Measurements from ENCODE around the gene GPN2. TPM values are rescaled to one million over a fixed set of nuclear protein-coding genes. Genes with fewer than 3 reads are reported as not detected.
A peak's percentile ranks its signal among the peaks of the same experiment; 100 is the strongest.

GPN2 gene
- total and polyA plus RNA-seq, 9 of the 15 experiments (the other 6 are each of a cell fraction or from before 2014, with no cell fraction given), result 9.9 to 58.8 (median 20.4) TPM

DNA sequence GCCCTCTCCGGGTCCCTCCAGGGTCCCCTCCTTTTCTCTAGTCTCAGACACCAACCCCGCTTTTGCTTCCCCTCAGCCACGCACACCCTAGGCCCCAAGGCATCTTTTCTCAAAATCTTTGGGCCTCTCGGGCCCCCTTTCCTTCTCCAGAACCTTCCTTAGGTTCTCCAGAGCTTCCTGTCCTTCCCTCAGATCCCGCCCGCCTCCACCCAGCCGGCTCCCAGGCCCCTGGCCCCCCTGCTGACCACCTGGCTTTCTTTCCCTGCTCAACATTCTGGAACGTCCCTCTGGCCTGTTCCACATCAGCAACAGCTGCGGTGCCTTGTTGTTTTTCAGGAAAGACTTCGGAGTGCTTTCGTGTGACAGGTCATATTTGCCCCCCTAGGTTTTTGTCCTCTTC, 62.4 kb downstream of the GPN2 start (continued):
- TF ChIP-seq, protein P1, sequence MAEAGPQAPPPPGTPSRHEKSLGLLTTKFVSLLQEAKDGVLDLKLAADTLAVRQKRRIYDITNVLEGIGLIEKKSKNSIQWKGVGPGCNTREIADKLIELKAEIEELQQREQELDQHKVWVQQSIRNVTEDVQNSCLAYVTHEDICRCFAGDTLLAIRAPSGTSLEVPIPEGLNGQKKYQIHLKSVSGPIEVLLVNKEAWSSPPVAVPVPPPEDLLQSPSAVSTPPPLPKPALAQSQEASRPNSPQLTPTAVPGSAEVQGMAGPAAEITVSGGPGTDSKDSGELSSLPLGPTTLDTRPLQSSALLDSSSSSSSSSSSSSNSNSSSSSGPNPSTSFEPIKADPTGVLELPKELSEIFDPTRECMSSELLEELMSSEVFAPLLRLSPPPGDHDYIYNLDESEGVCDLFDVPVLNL (CRISPR knock-in tag; IDR thresholded peaks at IDR 0.05; ENCODE audit: low read depth), result no peak
- TF ChIP-seq, protein P2, sequence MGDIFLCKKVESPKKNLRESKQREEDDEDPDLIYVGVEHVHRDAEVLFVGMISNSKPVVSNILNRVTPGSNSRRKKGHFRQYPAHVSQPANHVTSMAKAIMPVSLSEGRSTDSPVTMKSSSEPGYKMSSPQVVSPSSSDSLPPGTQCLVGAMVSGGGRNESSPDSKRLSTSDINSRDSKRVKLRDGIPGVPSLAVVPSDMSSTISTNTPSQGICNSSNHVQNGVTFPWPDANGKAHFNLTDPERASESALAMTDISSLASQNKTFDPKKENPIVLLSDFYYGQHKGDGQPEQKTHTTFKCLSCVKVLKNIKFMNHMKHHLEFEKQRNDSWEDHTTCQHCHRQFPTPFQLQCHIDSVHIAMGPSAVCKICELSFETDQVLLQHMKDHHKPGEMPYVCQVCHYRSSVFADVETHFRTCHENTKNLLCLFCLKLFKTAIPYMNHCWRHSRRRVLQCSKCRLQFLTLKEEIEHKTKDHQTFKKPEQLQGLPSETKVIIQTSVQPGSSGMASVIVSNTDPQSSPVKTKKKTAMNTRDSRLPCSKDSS (IDR thresholded peaks at IDR 0.05; ENCODE audit: low read depth, partially characterized antibody), result no peak

DNA sequence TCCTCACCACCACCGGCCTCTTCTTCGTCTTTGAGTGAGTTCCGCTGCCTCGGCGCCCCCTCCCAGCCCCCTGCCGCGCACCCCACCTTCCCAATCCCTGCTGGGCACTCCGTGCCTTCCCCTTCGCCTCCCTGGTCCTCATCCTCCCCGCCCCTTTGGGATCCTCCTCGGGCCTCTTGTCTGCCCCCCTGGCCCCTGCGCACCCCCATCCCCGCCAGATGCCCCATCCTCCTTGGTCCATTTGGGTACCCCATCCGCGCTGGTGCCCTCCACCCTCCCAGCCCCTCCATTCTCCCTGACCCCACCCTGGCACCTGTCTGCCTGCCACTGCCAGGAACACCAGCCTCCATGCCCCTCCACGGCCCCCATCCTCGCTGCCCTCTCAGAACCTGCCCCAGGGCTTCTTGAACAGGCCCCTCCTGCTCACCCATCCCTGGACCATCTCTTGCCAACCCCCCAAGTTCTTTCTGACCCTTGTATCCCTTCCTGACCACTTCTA, 62.9 kb downstream of the GPN2 start:
- peaks cover 41% of the 10 kb centered on the region for H3K79me2 ChIP-seq (ENCODE audit: control insufficient read depth, insufficient read depth, low read length)
- in situ Hi-C loops (cut with MboI), result no loop called here
- no peak overlapping the region; the same call in 2 of the 3 replicates for H3K27ac ChIP-seq (ENCODE audit: extremely low read depth, low read depth, low read length)
- H2AFZ ChIP-seq (ENCODE audit: low read depth, low read length), result 0 out of 2 replicates have a peak overlapping the region, but pooled peaks have one; percentile 37
- no TSS peak for BruUV-seq (replicated peaks)
- ATAC-seq, result no peak
- no peaks in the 10 kb centered on the region for H3K9me3 ChIP-seq (replicated peaks; ENCODE audit: control insufficient read depth, insufficient read depth, low read depth, low read length)
- 3% methylated on average over 12 of the region's 17 CpGs for WGBS (ENCODE audit: insufficient coverage, low coverage, missing lambda C conversion rate)
- DNase-seq (ENCODE audit: extremely low read depth in 1 of 4, low spot score in 3 of 4), result no peak
- ChIA-PET POLR2A (interaction anchor here (0.7 to 2.2 kb wide), 2 partner anchors 11 to 182 kb away, joined by 3 to 7 read pairs; no protein-coding TSS in a partner anchor), CTCF (ENCODE audit: low intra/inter-chr PET ratio) (interaction anchor here (0.6 to 0.7 kb wide), 2 partner anchors 16 to 95 kb away, joined by 3 to 4 read pairs; no protein-coding TSS in a partner anchor)
- peaks cover 16% of the 10 kb centered on the region; the same call in 1 of the 2 replicates for H4K20me1 ChIP-seq (replicated peaks; ENCODE audit: control insufficient read depth, insufficient read depth, low read length)
- H3K27me3 ChIP-seq (ENCODE audit: control insufficient read depth in 2 of 2, insufficient read depth in 2 of 2, low read length in 2 of 2), result no peaks in the 10 kb centered on the region
- peak overlapping the region; percentile 58 for H3K4me3 ChIP-seq
- H3K4me1 ChIP-seq (replicated peaks in 1 of 2; ENCODE audit: control insufficient read depth in 2 of 2, insufficient read depth in 2 of 2, low read length in 2 of 2), result peaks cover 42 to 44% of the 10 kb centered on the region in 2 experiments
- FAIRE-seq, result no peak
- intact Hi-C loops (cut with micrococcal nuclease), result no loop called here
- peaks cover 35% of the 10 kb centered on the region for H3K36me3 ChIP-seq (ENCODE audit: control insufficient read depth, insufficient read depth, low read length)
- peaks cover 10% of the 10 kb centered on the region for H3K9me1 ChIP-seq (ENCODE audit: control insufficient read depth, insufficient read depth, low read length)
- peak overlapping the region; percentile 50 to 93; a peak in 3 of 4 replicates for H3K9ac ChIP-seq (ENCODE audit: insufficient read depth in 1 of 2, low read depth in 2 of 2, low read length in 2 of 2)
- H3K4me2 ChIP-seq (ENCODE audit: insufficient read depth, low read length), result peak overlapping the region; percentile 85
- TF ChIP-seq ZNF41 (CRISPR knock-in tag; conservative IDR thresholded peaks at IDR 0.05), result no peak
- no peak for TF ChIP-seq MEIS2 (IDR thresholded peaks at IDR 0.05; ENCODE audit: partially characterized antibody)
- no peak for TF ChIP-seq ARHGAP35 (IDR thresholded peaks at IDR 0.05; ENCODE audit: partially characterized antibody)
- no peak for TF ChIP-seq KDM1A (IDR thresholded peaks at IDR 0.05)
- 0 out of 4 replicates have a peak, but pooled peaks of 1 of the 2 experiments have one; percentile 36 for TF ChIP-seq SIN3A (IDR thresholded peaks at IDR 0.05; ENCODE audit: borderline replicate concordance in 2 of 2, control insufficient read depth in 1 of 2, low read depth in 2 of 2, low read length in 2 of 2)
- 0 out of 2 replicates have a peak, but pooled peaks have one; percentile 34 for TF ChIP-seq ZBTB7A (IDR thresholded peaks at IDR 0.05; ENCODE audit: borderline replicate concordance, control insufficient read depth, low read depth, low read length)
- TF ChIP-seq CEBPB (tag; IDR thresholded peaks at IDR 0.05), result no peak
- no peak for TF ChIP-seq ZKSCAN8 (CRISPR knock-in tag; IDR thresholded peaks at IDR 0.05)
- TF ChIP-seq NCOA2 (IDR thresholded peaks at IDR 0.05; ENCODE audit: partially characterized antibody in 2 of 2), result no peak

All from K562 (cell line).